ENCODE measurements around the gene KDF1.

KDF1 gene

DNA sequence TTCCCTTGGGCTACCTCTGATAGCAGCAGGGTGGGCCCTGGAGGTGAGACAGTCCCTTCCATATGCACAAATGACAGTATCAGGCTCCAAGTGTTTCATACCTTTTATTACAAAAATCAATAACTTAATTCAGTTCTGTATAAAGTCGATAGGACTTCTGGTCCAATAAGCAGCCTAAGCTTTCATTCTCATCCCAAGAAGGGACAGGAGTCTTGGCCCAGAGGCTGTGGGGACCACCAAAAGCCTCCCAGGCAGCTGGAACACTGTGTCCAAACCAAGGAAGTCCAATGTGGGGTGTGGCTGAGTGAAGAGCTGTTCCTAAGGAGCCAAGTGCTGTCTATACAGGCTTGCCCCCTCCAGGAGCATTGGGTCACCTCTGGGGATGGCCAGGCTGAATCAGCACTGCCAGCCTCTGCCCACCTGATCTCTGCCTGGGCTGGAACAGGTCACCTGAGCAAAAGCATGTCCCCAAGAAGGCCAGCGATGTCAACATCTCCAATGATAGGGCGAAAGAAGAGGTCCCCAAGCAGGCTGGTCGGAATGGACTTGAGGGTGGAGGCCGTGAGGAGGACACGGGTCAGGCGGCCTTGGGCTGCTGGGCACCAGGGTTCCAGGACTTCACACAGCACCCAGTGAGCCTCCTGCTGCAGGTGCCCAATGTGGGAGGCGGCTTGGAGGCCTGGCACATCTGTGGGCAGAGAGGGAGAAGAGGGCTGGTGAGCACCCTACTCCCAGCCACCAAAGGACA, 48.7 kb downstream of the KDF1 start:
- DNase-seq (ENCODE audit: low spot score) = no peak
- in situ Hi-C loops (cut with MboI; ENCODE audit: low sequenced_read_pairs, unreplicated experiment) = no loop called here
- TF ChIP-seq, protein P1, sequence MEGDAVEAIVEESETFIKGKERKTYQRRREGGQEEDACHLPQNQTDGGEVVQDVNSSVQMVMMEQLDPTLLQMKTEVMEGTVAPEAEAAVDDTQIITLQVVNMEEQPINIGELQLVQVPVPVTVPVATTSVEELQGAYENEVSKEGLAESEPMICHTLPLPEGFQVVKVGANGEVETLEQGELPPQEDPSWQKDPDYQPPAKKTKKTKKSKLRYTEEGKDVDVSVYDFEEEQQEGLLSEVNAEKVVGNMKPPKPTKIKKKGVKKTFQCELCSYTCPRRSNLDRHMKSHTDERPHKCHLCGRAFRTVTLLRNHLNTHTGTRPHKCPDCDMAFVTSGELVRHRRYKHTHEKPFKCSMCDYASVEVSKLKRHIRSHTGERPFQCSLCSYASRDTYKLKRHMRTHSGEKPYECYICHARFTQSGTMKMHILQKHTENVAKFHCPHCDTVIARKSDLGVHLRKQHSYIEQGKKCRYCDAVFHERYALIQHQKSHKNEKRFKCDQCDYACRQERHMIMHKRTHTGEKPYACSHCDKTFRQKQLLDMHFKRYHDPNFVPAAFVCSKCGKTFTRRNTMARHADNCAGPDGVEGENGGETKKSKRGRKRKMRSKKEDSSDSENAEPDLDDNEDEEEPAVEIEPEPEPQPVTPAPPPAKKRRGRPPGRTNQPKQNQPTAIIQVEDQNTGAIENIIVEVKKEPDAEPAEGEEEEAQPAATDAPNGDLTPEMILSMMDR (IDR thresholded peaks at IDR 0.05; ENCODE audit: borderline replicate concordance, control extremely low read depth, extremely low read depth, insufficient read depth, missing control alignments) = no peak

DNA sequence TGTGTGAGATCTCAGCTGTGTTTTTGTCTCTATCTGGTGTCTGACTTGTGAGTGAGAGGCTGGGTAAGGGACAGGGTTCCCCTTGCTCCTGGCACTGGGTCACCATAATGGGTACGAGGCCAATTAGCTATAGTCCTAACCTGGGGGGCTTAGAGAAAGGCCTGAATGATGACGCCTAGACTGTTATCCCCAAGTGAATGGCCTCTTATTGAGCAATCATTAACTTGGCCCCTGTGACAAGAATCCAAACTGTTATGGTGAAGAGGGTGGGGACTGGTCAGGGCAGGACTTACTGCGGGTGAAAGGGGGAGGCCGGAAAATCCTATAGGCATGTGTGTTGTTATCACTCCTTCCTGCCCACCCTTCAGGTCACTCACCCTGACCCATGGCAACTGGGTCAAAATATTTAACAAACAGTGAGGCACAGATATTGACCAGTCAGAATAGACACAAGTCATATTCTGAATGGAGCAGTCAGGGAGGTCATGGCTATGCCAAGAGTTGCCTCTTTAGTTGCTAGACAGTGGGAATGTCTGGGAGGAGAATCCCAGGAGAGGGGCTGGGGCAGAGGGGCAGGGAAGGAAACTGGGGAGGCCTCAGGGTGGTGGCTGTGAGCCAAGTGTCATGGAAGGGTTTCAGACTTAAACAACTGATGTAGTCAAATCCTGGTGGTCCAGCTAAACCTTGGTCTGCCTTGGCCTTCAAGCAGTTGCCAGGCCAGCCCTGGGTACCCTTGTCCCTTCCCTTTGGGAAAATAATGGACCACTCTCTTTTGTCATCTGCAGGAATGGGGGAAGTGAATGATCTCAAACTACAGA, 49.7 kb downstream of the KDF1 start:
- in situ Hi-C loops (cut with MboI; ENCODE audit: low sequenced_read_pairs, unreplicated experiment) = no loop called here
- no peak for DNase-seq (ENCODE audit: low spot score)
- TF ChIP-seq, protein P1 (IDR thresholded peaks at IDR 0.05; ENCODE audit: borderline replicate concordance, control extremely low read depth, extremely low read depth, insufficient read depth, missing control alignments) = no peak

DNA sequence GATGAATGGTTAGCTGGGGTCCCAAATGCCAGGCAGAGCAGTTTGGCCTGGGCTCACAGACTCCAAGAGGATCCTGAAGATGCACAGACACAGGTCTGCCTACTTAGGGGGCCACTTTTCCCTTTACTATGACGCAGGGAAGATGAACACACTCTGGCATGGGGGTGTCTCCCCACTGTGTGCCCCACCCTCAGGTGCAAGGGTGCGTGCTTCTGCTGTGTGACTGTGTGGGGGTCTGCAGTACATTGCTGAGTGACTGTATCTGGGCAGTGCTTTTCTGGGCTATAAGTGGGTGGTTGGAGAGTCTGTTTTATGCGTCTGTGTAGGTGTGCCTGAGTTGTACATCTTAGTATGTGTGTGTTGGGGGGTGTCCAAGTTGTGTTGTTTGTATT, 50.3 kb downstream of the KDF1 start:
- in situ Hi-C loops (cut with MboI; ENCODE audit: low sequenced_read_pairs, unreplicated experiment) = no loop called here
- no peak for DNase-seq (ENCODE audit: low spot score)
- TF ChIP-seq, protein P1 (IDR thresholded peaks at IDR 0.05; ENCODE audit: borderline replicate concordance, control extremely low read depth, extremely low read depth, insufficient read depth, missing control alignments) = no peak

DNA sequence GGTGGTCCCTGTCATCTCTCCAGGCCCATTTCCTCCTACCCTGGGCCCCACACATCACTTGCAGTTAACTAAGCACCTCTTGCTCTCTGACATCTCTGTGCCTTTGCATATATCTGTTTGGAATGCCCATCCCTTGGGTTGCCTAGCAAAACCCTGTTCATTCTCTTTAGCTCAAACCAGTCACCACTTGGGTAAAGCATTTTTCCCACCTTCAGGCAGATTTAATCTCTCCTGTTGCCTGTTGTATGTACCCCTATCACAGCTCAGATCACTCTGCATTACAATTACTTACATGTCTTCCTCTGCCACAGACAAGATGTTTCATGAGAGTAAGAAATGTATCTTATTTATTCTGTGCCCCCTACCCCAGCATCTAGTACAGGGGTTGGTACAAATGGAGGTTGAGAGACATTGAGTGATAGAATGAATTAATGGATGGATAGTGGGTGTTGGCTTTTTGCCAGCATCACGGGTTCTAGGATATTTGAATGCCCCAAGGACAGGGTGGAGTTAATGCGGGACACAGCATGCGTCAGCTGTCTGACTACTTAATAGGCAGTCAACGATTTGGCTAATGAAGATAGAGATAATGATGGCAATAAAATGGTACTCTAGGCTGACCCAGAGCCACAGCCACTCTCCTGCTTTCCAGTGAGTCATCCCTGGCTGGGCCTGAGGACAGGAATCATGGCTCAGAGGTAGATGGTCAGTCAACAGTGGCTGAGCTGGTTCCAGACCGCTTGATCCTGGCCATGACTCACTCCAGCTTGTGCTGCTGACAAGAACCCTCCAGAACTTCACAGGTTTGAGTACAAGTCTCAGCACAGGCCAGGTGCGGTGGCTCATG, 53.0 kb downstream of the KDF1 start:
- in situ Hi-C loops (cut with MboI; ENCODE audit: low sequenced_read_pairs, unreplicated experiment) = no loop called here
- DNase-seq (ENCODE audit: low spot score) = no peak
- TF ChIP-seq, protein P1 (IDR thresholded peaks at IDR 0.05; ENCODE audit: borderline replicate concordance, control extremely low read depth, extremely low read depth, insufficient read depth, missing control alignments) = no peak

DNA sequence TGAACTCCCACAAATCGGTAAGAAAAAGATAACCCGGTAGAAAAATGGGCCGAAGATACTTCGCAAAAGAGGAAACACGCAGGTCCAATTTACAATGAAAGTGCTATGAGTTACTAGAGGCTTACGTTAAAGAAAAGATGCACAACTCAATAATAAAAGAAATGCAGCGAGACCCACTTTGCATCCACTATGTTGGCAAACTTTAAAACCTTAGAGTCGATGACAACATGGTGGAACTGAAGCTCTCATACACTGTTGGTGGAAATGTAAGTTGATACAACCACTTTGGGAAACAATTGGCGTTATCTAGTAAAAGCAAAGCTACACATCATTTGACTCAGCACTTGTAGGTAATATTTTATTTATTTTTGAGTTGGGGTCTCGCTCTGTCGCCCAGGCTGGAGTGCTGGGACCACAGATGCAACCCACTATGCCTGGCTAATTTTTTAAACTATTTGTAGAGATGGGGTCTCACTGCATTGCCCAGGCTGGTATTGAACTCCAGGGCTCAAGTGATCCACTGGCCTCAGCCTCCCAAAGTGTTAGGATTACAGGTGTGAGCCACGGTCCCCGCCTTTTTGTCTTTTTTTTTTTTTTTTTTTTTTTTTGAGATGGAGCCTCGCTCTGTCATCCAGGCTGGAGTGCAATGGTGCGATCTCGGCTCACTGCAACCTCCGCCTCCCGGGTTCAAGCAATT, 59.3 kb downstream of the KDF1 start:
- no peak for DNase-seq (ENCODE audit: low spot score)
- TF ChIP-seq, protein P1 (IDR thresholded peaks at IDR 0.05; ENCODE audit: borderline replicate concordance, control extremely low read depth, extremely low read depth, insufficient read depth, missing control alignments) = no peak
- in situ Hi-C loops (cut with MboI; ENCODE audit: low sequenced_read_pairs, unreplicated experiment) = no loop called here

Measured in GM13976 (cell line).